Chondrocyte (in vitro differentiated cells): ENCODE results near the gene HPS3. TPM values are rescaled to one million over a fixed set of nuclear protein-coding genes. Genes with fewer than 3 reads are reported as not detected.

Experiments used
- DNase-seq: peaks from one replicate; pipeline ENCODE4 v3.0.0; 2021; ENCODE audit warnings: mixed read lengths, low spot score
- H3K27ac Mint-ChIP-seq: one replicate; pipeline ENCODE4 v1.8.0; 2021; ENCODE audit warnings: mild to moderate bottlenecking, moderate library complexity, mixed read lengths; ENCODE audit not compliant: unreplicated experiment
- H3K27me3 Mint-ChIP-seq: 2 replicates; pipeline ENCODE4 v1.8.0; 2021; ENCODE audit warnings: low read depth, mixed read lengths
- H3K36me3 Mint-ChIP-seq: 2 replicates; pipeline ENCODE4 v1.8.0; 2021; ENCODE audit warnings: low read depth, mixed read lengths
- H3K4me1 Mint-ChIP-seq: 2 replicates; pipeline ENCODE4 v1.8.0; 2021; ENCODE audit warnings: low read depth, mild to moderate bottlenecking, mixed read lengths
- H3K4me3 Mint-ChIP-seq: one replicate; pipeline ENCODE4 v1.8.0; 2021; ENCODE audit warnings: mild to moderate bottlenecking, moderate library complexity, mixed read lengths; ENCODE audit not compliant: unreplicated experiment
- H3K9me3 Mint-ChIP-seq: 2 replicates; pipeline ENCODE4 v1.8.0; 2021; ENCODE audit warnings: low read depth, mixed read lengths
- total RNA-seq: library from RNA; stranded (reverse); gene quantifications from 3 replicates; pipeline ENCODE4 v1.2.1, GENCODE V29; 2021
- TF ChIP-seq, protein P1 (sequence below): fragments of 200-600 bp; sonication (generic); IDR thresholded peaks from 2 replicates; pipeline ENCODE4 v1.5.0; 2021; ENCODE audit warnings: antibody characterized with exemption, mild to moderate bottlenecking, moderate library complexity

The HPS3 gene
- total RNA-seq, 1 donor from 2014 or later = 16.2 TPM

DNA sequence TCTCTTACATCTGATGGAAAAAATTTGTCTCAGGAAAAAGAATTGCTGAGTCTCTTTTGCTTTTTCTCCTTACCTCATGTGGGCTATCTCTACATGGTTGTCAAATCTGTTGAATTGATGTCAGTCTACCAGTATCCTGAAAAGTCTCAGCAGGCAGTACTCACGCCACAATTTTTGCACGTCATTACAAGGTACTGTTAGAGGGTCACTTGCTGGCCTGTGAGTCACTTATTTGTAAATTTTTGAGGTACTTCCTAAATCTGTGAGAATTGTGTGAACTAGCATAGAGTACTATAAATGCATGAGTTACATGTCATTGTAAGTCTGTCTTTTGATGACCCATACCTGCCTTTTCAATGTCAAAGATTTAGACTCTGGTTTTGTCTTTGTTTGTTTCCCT lies 15.9 kb downstream of the HPS3 start:
- H3K27me3 Mint-ChIP-seq = no peaks in the 10 kb centered on the region

DNA sequence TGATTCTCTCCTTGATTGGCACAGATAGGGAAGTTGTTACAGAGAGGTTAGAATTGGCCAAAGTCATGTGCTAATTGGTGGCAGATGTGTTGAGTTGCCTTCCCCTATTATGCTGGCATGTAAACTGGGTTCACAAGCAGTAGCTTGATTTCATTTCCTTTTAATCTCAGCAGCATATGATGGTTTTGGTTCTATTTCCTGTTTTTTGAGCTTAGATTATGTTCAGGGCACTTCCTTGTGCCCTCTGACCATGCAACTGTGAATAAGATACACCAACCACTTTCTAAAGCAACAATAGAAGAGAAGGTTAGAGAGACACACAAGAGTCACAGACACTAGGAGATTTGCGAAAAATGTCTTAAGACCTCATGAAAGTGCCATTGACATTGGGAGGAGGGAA lies 16.5 kb downstream of the HPS3 start:
- no peaks in the 10 kb centered on the region for H3K27me3 Mint-ChIP-seq
- H3K4me3 Mint-ChIP-seq = no peak overlapping the region
- TF ChIP-seq, protein P1, sequence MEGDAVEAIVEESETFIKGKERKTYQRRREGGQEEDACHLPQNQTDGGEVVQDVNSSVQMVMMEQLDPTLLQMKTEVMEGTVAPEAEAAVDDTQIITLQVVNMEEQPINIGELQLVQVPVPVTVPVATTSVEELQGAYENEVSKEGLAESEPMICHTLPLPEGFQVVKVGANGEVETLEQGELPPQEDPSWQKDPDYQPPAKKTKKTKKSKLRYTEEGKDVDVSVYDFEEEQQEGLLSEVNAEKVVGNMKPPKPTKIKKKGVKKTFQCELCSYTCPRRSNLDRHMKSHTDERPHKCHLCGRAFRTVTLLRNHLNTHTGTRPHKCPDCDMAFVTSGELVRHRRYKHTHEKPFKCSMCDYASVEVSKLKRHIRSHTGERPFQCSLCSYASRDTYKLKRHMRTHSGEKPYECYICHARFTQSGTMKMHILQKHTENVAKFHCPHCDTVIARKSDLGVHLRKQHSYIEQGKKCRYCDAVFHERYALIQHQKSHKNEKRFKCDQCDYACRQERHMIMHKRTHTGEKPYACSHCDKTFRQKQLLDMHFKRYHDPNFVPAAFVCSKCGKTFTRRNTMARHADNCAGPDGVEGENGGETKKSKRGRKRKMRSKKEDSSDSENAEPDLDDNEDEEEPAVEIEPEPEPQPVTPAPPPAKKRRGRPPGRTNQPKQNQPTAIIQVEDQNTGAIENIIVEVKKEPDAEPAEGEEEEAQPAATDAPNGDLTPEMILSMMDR = no peak
- no peaks in the 10 kb centered on the region for H3K9me3 Mint-ChIP-seq
- DNase-seq = no peak
- no peak overlapping the region for H3K27ac Mint-ChIP-seq
- no peaks in the 10 kb centered on the region for H3K4me1 Mint-ChIP-seq
- peaks cover 21% of the 10 kb centered on the region for H3K36me3 Mint-ChIP-seq

More for the DNA sequence above, 15.9 kb downstream of the HPS3 start:
- Mint-ChIP-seq H3K4me3 (no peak overlapping the region), H3K27ac (no peak overlapping the region), H3K9me3 (no peaks in the 10 kb centered on the region), H3K4me1 (no peaks in the 10 kb centered on the region), H3K36me3 (peaks cover 18% of the 10 kb centered on the region)
- TF ChIP-seq, protein P1 = no peak
- DNase-seq = no peak

DNA sequence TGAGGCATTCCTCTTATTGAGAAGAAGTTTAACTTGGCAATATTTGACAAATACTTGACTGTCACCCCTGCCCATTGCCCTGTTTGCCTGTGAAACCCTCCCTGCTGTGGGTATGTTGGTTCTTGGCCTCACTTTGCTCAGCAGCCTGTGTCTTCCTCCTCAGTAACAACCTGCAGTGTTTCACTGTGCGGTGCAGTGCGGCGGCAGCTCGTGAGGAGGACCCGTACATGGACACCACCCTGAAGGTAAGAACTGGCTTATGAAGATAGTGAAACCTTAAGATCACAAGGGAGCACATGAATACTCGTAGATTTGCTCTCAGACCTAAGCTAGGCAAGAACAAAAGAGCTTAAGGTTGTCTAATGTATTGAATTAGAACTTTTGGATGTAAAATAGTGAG lies 21.0 kb downstream of the HPS3 start:
- H3K27me3 Mint-ChIP-seq = no peaks in the 10 kb centered on the region
- peaks cover 18% of the 10 kb centered on the region for H3K4me1 Mint-ChIP-seq
- TF ChIP-seq, protein P1 = no peak
- H3K9me3 Mint-ChIP-seq = no peaks in the 10 kb centered on the region
- peaks cover 22% of the 10 kb centered on the region for H3K36me3 Mint-ChIP-seq
- no peak overlapping the region for H3K4me3 Mint-ChIP-seq
- no peak for DNase-seq
- H3K27ac Mint-ChIP-seq = no peak overlapping the region

DNA sequence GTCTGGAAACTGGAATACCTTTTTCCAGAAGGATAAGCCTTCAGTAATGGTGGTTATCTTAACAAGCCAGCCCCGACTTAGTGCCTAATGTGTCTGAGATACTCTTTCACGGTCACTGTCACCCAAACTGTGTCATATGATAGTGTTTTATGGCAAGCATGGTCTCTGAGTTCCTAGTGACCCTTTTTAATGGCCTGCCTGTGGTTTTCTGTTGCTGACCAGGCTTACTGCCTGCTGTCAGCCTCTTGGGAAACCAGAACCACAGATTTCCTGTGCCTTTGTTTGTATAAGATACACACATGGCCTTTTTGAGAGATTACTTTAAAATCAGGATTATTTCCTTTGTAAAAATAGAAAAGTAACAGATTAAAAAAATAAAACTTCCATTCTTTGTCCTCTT lies 22.4 kb downstream of the HPS3 start:
- no peak for DNase-seq
- TF ChIP-seq, protein P1 = no peak
- Mint-ChIP-seq H3K4me1 (peaks cover 18% of the 10 kb centered on the region), H3K9me3 (no peaks in the 10 kb centered on the region), H3K27ac (peak overlapping the region; percentile 2), H3K27me3 (no peaks in the 10 kb centered on the region), H3K4me3 (no peak overlapping the region), H3K36me3 (peaks cover 25% of the 10 kb centered on the region)

DNA sequence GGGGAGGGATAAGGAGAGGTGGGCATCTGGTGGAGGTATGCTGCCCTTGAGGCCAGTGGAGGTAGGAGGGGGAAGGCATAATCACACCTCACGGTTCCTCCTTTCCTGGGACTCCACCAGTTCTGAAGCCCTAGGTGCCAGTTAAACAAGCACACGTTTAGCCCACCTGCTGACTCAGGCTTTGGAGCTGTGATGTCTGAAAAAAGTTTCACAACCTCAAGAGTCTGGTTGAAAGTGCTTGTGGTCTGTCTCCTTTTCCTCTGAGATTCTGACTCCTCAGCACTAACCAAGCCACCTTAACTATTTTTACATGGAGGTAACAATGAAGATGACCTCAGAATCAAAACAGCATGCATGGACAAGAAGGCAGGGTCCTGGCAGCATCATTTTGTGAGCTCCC lies 23.0 kb downstream of the HPS3 start:
- peaks cover 27% of the 10 kb centered on the region for H3K36me3 Mint-ChIP-seq
- no peak overlapping the region for H3K4me3 Mint-ChIP-seq
- no peak overlapping the region for H3K27ac Mint-ChIP-seq
- H3K27me3 Mint-ChIP-seq = no peaks in the 10 kb centered on the region
- TF ChIP-seq, protein P1 = no peak
- DNase-seq = no peak
- H3K4me1 Mint-ChIP-seq = peaks cover 18% of the 10 kb centered on the region
- no peaks in the 10 kb centered on the region for H3K9me3 Mint-ChIP-seq
